OCI-LY3 (cell line): ENCODE data around the gene ITPKB.

Source experiments
- CTCF ChIP-seq: fragments of 200-600, 300-600 bp; sonication (generic); IDR thresholded peaks from 2 replicates; pipeline ENCODE4 v1.5.1; 2014; ENCODE audit warnings: antibody characterized with exemption, low read length, low read depth
- EZH2phosphoT487 ChIP-seq: fragments of 200-600 bp; shearing (Covaris generic); IDR thresholded peaks from 2 replicates; pipeline ENCODE4 v1.6.1; 2018; ENCODE audit warnings: antibody characterized with exemption, mixed run types, low read depth

DNA sequence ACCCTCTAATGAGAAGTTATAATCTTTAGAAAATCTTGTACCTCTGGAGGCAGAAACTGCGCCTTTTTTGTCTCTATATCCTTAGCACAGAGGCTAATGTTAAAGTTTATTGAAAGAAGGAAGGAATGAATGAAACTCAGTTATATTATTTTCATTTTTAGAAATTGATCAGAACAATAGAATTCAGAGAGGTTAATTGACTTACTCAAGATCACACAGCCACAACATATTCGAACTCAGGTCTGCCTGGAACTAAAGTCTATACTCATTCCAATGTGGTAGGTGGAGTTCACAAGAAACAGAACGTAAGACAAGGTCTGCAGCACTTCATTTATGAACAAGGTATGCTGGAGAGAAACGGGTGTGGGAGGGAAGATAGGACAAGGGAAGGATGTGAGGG, 23.0 kb upstream of the ITPKB start:
- no peak for TF ChIP-seq CTCF
- no peak for TF ChIP-seq EZH2phosphoT487
